ENCODE data around the gene TRPM3. TPM values are rescaled to one million over a fixed set of nuclear protein-coding genes. Genes with fewer than 3 reads are reported as not detected.

The TRPM3 gene
- total and polyA plus RNA-seq, 2 of the 13 experiments (the other 11 are each of a cell fraction or from before 2014, with no cell fraction given): not detected

GRCh38 chr9:70525519-70525918 lies 595.9 kb downstream of the TRPM3 start:
- no peak overlapping the region for H2AFZ ChIP-seq (ENCODE audit: low read length)
- WGBS (ENCODE audit: low lambda C conversion rate): 50% methylated on average over 1 of the region's 1 CpG
- POLR2A ChIA-PET: no interaction called here
- no peaks in the 10 kb centered on the region for H4K20me1 ChIP-seq (ENCODE audit: insufficient read depth, low read length)
- H3K27ac ChIP-seq (ENCODE audit: extremely low read length, insufficient read depth, low read length): no peak overlapping the region
- no peak overlapping the region for H3K9ac ChIP-seq (ENCODE audit: insufficient read depth, low read depth, low read length)
- no peaks in the 10 kb centered on the region for H3K36me3 ChIP-seq (replicated peaks in 1 of 2; ENCODE audit: control insufficient read depth in 1 of 2, insufficient read depth in 2 of 2, low read length in 2 of 2)
- CTCF ChIA-PET (ENCODE audit: low intra/inter-chr PET ratio, low total read pairs): no interaction called here
- no peaks in the 10 kb centered on the region for H3K4me1 ChIP-seq (ENCODE audit: insufficient read depth, low read length)
- no TSS peak for BruUV-seq (replicated peaks)
- DNase-seq (ENCODE audit: low spot score) (no peak), FAIRE-seq (no peak), ATAC-seq (no peak)
- H3K27me3 ChIP-seq (ENCODE audit: control insufficient read depth in 1 of 2, insufficient read depth in 2 of 2, low read length in 2 of 2): no peaks in the 10 kb centered on the region
- no peaks in the 10 kb centered on the region for H3K79me2 ChIP-seq (ENCODE audit: insufficient read depth, low read length)
- no peak overlapping the region for H3K4me2 ChIP-seq (ENCODE audit: low read depth, low read length)
- in situ Hi-C loops (cut with HindIII; ENCODE audit: extremely low pct_ligation_motif_present, low pct_unique_long_range_greater_than_20kb): no loop called here
- peaks cover 5% of the 10 kb centered on the region; the same call in 1 of the 2 replicates for H3K9me3 ChIP-seq (ENCODE audit: low read length)
- H3K4me3 ChIP-seq (replicated peaks in 1 of 3; ENCODE audit: insufficient read depth in 1 of 3, low read depth in 2 of 3, low read length in 3 of 3): no peak overlapping the region
- intact Hi-C loops (cut with micrococcal nuclease; ENCODE audit: unreplicated experiment): no loop called here
- TF ChIP-seq FOXA1 (IDR thresholded peaks at IDR 0.05) (no peak), FOXA1 (CRISPR knock-in tag; IDR thresholded peaks at IDR 0.05) (no peak), TRIM24 (CRISPR knock-in tag; IDR thresholded peaks at IDR 0.05) (no peak), ZBTB38 (CRISPR knock-in tag; IDR thresholded peaks at IDR 0.05) (no peak), ZNF12 (CRISPR knock-in tag; IDR thresholded peaks at IDR 0.05) (no peak), ZNF577 (CRISPR knock-in tag; IDR thresholded peaks at IDR 0.05; ENCODE audit: borderline replicate concordance, low read depth) (no peak), TEF (CRISPR knock-in tag; IDR thresholded peaks at IDR 0.05) (no peak), ZNF567 (CRISPR knock-in tag; IDR thresholded peaks at IDR 0.05; ENCODE audit: borderline replicate concordance) (no peak), HNF1B (CRISPR knock-in tag; IDR thresholded peaks at IDR 0.05) (no peak), MEIS2 (CRISPR knock-in tag; IDR thresholded peaks at IDR 0.05) (no peak), ZBTB34 (CRISPR knock-in tag; IDR thresholded peaks at IDR 0.05) (no peak), ZNF678 (CRISPR knock-in tag; IDR thresholded peaks at IDR 0.05) (no peak), USF2 (IDR thresholded peaks at IDR 0.05; ENCODE audit: low read depth, low read length) (no peak), USF2 (CRISPR knock-in tag; IDR thresholded peaks at IDR 0.05; ENCODE audit: borderline replicate concordance) (no peak), KLF9 (CRISPR knock-in tag; IDR thresholded peaks at IDR 0.05; ENCODE audit: low read depth) (no peak)
- TF ChIP-seq, protein P1, sequence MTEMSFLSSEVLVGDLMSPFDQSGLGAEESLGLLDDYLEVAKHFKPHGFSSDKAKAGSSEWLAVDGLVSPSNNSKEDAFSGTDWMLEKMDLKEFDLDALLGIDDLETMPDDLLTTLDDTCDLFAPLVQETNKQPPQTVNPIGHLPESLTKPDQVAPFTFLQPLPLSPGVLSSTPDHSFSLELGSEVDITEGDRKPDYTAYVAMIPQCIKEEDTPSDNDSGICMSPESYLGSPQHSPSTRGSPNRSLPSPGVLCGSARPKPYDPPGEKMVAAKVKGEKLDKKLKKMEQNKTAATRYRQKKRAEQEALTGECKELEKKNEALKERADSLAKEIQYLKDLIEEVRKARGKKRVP (CRISPR knock-in tag; IDR thresholded peaks at IDR 0.05): no peak
- TF ChIP-seq, protein P2, sequence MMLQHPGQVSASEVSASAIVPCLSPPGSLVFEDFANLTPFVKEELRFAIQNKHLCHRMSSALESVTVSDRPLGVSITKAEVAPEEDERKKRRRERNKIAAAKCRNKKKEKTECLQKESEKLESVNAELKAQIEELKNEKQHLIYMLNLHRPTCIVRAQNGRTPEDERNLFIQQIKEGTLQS (CRISPR knock-in tag; IDR thresholded peaks at IDR 0.05): no peak
- TF ChIP-seq, protein P3, sequence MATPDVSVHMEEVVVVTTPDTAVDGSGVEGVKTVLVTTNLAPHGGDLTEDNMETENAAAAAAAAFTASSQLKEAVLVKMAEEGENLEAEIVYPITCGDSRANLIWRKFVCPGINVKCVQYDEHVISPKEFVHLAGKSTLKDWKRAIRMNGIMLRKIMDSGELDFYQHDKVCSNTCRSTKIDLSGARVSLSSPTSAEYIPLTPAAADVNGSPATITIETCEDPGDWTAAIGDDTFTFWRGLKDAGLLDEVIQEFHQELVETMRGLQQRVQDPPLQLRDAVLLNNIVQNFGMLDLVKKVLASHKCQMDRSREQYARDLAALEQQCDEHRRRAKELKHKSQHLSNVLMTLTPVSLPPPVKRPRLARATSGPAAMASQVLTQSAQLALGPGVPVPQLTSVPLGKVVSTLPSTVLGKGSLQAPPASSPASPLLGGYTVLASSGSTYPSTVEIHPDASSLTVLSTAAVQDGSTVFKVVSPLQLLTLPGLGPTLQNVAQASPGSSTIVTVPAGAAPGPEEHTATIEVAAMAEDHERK (CRISPR knock-in tag; IDR thresholded peaks at IDR 0.05; ENCODE audit: low read depth): no peak

All from HepG2 (cell line).